ENCODE measurements around the gene ITPRID2.

The ITPRID2 gene

DNA sequence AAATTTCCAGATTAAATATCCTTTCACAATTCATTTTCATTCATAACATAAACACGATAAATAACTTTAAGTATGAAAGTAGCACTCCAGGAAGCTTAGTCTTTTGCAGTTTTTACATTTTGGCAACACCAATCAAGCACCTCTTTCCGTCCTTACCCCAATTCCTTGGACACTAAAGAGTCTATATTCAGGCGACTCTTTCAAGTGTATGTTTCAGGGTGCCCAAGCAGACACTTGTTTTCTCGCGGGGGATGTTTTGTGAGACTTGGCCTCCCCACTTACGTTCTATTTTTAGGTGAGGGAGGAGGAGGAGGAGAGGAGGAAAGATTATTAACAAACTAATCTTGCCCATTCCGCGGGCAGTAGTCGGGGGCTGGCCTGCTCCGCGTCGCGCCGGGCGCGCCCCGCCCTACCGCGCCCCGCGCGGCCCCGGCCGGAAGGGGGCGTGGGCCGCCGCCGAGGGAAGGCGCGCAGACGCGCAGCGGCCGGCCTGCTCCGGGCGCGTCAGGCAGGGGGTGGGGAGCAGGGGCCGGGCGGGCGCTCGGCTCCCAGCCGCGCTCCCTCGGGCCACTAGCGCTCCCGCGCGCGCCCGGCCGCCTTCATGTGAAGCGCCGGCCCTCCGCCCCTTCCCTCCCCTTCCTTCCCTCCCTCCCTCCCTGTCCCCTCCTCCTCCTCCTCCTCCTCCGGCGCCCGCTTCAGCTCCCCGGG, at the start of gene ITPRID2:
TSS of gene ITPRID2 (plus strand) at position 473 of the 708 bp plus-strand sequence. CDS start 337 bp downstream, outside the sequence.
- peak; percentile 50 to 54 for DNase-seq

DNA sequence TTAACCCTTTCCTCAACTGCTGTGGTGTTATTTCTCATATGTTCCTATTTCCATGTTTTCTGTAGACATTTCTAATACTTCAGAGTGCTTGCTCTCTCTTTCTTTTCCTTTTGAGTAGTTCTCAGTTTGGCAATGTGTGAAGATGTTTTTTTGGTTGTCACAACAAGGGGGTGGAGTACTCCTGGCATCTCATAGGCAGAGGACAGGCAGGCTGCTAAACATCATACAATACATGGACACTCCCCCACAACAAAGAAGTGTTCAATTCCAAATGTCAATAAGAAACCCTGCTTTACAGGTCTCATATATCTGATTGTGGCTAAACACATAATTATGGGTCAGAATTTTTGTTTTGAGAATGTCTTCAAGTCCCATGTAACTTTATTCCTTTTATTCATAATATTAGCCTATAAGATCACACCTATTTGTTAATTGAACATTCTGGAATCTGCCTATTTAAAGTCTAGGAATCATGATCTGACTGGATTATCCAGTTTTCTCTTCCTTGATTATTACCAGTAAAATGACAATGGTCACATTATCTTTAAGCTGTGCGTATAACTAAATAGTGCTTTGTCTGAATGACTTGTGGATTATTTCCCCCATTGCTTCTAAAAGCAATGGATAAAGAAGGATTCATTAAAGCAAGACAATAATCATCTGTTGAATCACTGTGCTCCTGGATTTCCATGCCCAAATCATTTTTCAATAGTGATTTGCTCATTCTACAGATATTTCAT, 46.8 kb upstream of the ITPRID2 start:
- no peak for DNase-seq

DNA sequence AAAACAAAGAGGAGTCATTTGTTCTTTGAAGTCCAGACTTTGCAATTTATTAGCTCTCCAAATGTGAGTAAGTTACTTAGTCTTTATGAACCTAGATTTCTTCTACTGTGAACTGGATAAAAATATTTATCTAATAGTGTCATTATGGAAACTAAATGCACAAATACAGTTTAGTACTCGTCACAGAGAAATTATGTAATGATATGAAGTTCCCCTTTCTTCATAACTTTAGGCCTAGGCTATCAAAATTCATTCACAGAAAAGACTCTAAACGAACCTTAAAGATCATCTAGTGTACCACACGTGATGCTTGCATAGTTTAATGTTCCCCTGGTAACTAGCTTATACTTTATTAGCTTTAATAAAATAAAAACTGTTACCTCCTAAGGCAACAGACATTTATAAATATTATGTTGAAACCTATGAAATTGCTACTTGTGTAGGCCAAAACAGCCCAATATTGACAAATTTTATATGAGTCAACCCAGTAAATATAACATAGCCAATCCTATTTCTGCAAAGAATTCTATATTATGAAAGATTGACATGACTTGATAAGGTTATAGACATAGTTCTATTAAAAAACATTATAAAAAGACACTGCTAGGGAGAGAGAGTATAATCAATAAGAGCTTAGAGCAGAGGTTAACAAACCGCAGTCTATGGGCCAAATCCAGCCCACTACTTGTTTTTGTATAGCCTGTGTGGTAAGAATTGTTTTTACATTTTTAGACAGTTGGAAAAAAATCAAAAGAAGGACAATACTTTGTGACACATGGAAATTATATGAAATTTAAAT, 44.9 kb upstream of the ITPRID2 start:
- no peak for DNase-seq

DNA sequence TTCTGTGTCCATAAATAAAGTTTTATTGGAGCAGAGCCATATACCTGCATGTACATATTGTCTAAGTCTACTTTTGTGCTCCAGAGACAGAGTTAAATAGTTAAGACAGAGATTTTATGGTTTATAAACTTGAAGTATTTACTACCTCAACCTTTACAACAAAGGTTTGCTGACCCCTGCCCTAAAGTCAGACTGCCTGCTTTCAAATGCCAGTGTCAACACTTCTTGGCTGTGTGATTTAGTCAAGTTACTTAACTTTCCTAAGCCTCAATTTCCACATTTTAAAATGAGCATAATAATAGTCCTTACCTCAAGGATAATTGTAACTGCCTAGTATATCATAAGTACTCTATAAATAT, 44.4 kb upstream of the ITPRID2 start:
- no peak for DNase-seq

DNA sequence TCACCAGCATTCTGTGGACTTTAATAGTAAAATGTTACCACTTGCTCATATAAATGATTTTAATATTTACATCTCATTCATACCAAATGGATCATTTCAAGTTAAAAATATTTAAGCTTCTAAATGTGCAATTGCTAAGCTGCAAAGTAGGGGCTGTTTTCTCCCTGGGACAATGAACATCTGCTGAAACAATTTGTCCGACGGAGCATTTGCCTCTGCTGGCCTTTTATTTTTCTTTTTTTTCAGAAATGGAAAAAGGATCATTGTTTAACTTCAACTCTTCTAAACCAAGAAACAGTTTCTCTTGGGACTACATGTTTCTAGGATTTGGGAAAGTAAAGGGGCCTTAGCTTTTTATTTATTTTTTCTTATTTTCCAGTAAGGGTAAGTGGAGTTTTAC, 43.8 kb upstream of the ITPRID2 start:
- DNase-seq = no peak

DNA sequence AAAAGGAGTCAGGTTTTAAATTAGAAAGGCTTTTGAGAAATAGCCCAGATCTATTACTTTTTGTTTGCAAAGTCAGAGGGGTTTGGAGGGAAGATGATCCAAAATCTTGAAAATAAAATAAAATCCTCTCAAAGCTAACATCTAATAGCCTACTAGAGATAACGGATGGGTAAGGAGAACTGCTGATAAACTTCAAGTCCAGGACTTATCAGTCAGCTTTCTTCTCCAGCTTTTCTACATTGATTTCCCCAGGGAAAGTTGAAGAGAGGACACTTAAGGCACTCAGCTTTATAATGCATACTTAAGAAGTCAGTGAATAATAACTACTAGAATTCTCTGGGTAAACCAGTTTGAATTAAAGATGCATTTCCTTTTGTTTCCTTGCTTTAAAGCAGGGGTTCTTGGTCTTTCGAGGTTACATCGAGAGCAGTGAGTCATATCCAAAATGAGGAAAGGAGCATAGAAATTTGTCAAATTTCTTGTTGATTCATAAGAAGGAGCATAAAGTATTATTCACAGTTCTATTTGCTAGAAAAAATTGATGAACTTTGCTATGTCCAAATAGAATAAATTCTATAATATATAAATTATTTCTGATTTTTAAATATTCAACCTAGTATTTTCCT, 43.2 kb upstream of the ITPRID2 start:
- DNase-seq = no peak

DNA sequence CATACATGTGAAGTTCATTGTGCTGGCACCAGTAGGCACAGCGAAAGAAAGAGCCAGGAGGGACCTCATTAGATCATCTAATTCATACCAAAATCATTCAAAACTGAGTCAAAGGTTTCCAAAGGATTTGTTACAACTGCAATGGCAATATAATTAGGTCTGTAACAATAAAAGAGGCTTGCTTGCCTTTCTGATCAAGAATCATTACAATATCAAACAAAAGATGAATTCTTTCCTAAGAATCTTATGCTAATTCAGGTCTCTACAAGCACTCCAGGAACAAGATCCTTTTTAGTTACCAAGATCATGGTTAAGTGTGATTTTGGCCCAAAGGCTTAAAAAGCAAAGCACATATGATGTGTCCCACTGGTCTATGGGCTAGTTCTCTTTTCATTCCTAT, 41.9 kb upstream of the ITPRID2 start:
- DNase-seq = no peak

DNA sequence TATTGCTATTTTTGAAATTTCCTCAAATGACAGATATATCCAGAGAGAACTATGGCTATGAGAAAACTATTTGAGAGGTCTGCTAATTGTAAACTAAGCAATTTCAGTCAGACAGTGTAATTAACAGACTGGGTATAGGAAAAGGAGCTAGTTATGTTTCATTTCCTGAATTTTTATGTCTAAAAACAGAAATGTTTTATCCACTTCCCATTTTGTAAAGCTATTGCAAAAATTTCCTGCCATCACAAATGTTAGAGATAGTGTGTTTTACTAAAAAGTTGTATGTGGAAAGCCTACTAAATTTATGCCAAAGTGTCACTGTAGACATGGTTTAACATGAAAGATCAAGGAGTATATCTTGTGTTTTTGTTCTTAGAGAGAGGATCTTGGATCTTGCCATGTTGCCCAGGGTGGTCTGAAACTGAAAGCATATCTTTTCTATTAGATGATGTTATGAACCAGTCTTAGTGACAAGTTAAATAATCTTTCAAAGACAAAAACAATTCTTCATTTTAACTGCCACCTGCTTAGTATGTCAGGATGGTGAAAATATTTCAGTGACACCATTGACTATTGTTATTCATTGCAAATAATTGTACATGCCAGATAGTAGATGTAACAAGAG, 40.5 kb upstream of the ITPRID2 start:
- DNase-seq = no peak

DNA sequence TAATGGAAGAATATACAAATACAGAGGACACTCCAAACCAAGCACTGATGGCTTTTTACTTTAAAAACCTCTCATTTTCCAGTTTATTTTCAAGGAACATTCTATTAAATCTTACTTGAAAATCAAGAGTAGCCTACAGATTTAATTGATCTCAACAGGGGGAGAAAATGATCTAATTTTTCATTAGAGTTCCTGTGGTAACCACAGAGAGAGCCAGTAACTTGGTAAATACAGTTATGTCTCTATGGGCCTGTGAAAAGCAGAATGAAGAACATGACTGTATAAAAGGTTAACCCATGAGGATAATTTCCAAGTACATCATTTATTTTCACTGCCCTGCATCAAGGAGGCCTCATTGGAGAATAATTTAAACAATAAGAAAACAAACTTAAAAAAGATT, 39.8 kb upstream of the ITPRID2 start:
- no peak for DNase-seq

DNA sequence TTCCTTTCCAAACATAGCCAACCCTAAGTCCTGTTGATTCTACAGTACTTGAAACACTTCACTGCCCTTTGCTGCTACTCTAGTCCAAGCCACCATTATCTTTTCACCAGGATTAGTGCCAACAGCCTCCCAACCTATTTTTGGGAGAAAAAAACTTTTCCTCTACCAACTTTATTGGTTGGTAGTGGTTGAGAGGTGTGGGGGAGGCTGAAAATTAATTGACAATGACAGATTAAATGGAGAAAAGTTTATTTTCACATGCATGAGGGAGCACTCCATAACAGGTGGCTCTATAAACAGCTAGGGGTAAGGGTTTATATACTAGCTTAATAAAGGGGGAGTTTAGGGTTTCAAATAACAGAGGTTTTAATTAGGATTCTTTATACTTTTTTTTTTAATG, 37.8 kb upstream of the ITPRID2 start:
- DNase-seq = no peak

DNA sequence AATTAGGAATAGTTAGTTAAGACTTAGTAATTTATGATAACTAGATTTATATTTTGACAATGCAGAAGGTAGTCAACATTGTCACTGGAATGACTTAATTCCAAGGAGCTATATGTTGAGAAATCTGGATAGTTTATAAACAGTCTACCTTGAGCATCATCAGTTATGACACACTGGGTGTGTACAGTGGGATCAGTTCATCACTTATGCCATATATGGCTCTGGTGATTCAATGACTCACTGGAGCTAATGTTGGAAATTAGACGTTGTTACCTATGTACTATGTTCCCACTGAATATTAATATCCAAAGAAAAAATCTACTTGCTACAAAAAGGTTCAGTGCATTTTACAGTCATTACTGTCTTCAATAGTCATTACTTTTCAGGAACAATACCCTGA, 34.0 kb upstream of the ITPRID2 start:
- no peak for DNase-seq

DNA sequence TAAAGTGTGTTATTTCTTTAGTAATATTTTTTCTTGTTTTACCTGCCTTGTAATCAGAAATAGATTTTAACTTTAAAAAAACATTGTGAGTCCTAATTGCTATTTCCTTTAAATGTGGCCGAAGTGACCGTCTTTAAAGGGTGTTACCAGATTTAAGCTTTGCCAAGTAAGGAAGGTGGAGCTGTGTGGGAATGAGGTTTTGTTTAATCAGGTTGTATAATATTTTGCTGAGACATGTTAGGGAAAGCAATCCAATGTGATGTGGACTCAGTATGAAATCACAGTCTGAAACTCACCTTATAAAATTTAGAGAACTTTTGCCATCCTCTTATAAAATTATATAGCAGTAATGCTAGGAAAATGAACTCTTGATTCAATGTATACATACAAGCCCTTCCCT, 32.9 kb upstream of the ITPRID2 start:
- DNase-seq = no peak

DNA sequence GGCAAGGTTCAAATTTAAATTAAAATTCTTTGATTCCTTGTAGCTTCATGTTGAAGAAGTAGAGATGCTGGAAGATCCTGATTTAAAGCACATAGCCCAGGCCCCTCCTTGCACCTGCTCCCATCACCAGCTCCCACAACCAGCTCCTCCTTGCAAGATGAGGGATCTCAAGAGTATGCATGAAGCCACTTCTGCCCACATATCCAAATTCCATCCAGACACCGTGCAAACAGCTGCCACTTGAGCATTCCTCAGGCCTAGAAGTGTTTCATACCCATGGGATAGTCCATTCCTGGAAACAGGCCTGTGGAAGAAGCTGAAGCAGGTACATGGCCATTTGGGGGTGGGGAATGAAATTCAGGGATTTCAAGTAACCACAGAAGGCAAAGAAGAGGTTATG, 32.4 kb upstream of the ITPRID2 start:
- no peak for DNase-seq

DNA sequence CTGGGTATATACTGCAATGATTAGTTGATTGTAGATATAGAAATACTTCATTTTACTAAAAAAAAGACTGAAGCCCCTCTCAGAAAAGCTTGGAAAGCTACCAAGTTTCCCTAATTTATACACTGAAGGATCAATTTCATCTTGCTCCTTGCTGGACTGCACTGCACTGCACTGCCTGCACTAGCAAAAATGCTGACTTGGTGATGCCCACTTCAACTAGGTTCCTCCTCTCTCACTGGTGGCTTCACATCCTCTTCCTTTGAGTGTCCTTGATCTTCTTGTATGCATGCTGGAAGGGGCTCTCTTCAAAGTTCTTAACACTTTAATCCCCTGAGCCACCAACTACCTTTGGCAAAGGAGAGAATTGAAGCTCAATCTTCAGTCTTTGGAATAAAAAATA, 31.7 kb upstream of the ITPRID2 start:
- DNase-seq = no peak

DNA sequence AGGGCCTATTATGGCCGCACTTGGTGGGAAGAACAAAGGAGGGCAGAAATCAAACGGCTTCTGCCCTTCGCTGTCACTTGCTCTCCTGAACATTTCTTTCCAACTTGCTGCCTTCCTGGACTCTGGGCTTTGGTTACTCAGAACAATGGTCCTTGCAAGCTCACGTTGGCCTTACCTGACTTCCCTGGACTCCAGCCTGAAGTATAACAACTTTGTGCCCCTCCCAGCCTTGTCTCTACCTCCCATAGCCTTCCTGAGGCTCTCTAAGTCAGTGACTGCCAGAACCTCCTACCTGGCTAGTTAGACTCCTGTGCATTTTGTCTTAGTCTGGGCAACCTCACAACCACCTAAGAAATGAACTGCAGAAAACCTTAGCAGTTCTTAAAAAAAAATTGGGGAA, 30.2 kb upstream of the ITPRID2 start:
- no peak for DNase-seq

DNA sequence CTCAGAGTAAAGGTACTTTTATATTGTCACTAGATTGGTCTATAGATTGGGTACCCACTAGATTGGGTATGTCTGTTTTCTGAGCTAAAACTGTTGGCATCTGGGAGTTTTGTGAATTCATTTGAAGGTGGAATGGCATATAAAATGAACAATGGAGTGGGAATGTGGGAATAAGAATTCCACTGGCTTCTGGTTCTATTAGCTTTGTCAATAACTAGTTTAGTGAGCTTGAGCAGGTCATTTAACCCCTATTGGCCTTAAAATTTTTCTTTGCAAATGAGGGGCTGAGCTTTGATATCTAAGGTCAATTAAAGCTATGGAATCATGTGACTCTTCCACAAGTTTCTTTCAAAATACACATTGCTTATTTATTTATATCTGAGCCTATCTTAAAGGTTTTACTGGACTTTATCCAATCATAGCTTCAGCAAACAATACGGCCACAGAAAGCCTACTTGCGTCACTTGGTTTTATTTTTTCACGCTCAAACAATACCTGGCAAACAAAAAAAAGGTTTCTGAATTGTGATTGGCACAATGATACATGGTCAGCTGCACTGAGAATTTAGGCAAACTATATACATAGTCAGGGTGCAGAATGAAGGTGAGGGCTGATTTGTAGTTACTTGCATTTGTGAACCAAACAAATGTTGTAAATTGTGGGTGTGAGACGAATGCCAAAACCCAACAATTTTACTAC, 28.8 kb upstream of the ITPRID2 start:
- no peak for DNase-seq

DNA sequence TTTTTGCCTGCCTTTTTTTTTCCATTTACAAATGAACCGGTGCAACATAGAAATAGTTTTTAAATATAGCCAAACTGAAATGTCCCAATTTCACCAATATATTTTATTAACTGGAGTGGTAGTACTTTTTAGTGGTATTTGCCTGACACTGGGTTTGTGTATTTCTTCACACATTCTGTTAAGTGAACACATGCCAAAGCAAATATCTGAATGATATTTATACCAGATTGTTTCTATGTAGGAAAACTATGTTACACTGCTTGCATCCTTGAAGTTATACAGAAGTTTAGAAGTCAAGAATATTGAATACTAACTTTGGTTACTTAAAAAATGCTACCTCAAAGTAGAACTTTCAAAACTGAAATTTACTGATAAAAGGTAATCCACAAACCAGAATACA, 19.4 kb upstream of the ITPRID2 start:
- DNase-seq = no peak

DNA sequence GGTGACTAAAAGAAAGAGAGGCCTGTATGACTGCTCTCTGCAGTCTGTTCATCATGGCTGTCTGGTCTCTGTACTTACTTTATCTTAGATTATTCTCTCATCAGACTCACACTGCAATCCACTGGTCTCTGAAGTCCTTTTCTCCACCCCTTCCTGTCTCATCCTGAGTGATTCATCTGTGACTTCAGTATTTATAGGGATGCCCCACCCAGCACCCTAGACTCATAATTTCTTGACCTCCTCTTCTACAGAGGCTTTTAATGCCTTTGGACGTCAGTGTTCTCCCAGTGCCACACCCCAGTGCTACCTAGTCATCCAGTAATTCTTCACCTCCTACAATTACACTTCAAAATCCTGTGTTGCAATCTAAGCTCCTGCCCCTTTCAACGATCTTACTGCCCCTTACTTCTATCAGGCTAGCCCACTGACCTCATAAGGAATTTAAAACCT, 14.9 kb upstream of the ITPRID2 start:
- no peak for DNase-seq

DNA sequence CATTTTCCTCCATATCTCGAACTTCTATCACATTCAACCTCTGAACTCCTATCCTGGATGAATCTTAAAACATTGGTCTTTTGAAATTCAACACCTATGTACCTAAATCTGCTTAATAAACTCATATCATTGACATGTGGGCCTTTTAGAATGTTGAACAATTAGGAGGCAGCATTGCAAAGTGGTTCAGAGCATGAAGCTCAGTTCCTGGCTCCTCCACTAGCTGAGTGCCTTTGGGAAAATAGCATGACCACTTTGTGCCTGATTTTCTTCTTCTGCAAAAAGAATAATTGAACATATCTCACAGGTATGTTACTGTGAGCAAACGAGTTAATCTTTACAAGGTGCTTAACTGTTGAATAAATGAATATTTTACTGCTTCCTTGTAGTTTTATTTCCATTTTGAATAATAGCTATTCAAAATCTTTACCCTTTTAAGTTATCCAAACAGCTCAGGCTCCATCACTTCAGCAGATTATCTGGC, 14.3 kb upstream of the ITPRID2 start:
- no peak for DNase-seq

DNA sequence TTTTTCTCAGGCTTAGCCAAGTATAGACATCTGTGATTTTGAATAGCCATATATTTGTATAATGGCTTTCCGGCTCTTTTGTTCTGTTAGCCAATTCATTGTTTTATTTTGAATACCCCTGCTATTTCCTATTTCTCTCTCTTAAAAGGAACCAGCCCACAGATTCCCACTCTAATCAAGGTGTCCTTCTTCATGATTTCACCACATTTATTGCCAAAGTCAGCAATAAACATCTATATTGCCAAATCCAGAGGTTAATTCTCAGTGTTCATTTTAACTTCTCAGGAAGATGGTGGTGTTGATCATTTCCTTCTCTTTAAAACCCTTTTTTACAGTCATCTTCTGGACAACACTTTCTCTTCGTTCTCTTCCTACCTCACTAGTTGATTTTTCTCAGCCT, 13.1 kb upstream of the ITPRID2 start:
- no peak for DNase-seq

DNA sequence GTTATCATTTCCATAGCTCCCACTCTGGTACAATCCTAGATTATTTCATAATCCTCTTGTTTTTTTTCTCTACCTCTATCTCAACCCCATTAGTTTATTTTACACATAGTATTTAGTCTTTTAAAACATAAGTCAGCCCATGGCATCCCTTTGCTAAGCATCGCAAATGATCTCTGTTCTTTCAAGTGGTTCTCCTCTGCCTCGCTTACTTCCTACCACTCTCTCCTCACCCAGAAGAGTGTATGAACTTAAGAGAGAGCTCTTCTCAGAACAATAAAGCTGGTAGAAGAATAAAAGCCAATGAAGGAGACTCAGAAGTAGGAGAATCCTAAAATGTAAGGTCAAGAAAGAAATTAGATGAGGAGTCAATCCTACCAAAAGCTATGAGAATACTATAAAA, 12.2 kb upstream of the ITPRID2 start:
- DNase-seq = no peak

Data from activated CD4-positive, alpha-beta T cell treated with anti-CD3 and anti-CD28 coated beads for 4 hours (primary cell).